Fibroblast of lung (primary cell): ENCODE data around the gene UNC13C. TPM values are rescaled to one million over a fixed set of nuclear protein-coding genes. Genes with fewer than 3 reads are reported as not detected.

ENCODE experiments used
- DNase-seq, 2 donors: peaks; one replicate each; pipeline versions ENCODE4 v3.0.0 to v3.0.0-alpha.2; 2010; ENCODE audit warnings: low read depth in 2 of 2
- H2AFZ ChIP-seq: 2 replicates; pipeline ENCODE4 v1.5.1; 2012; ENCODE audit warnings: low read length, control low read depth, inconsistent platforms
- H3K27ac ChIP-seq: 2 replicates; pipeline ENCODE4 v1.5.1; 2011; ENCODE audit warnings: low read length, control low read depth; ENCODE audit not compliant: insufficient read depth
- H3K27me3 ChIP-seq: 2 replicates; pipeline ENCODE4 v1.5.1; 2011; ENCODE audit warnings: mild to moderate bottlenecking, low read length; ENCODE audit not compliant: control insufficient read depth, insufficient read depth
- H3K36me3 ChIP-seq: 2 replicates; pipeline ENCODE4 v1.5.1; 2011; ENCODE audit warnings: low read length; ENCODE audit not compliant: control insufficient read depth, insufficient read depth
- H3K4me1 ChIP-seq: 2 replicates; pipeline ENCODE4 v1.5.1; 2011; ENCODE audit warnings: low read length; ENCODE audit not compliant: control insufficient read depth, insufficient read depth; ENCODE audit errors: extremely low read depth
- H3K4me2 ChIP-seq: 2 replicates; pipeline ENCODE4 v1.5.1; 2011; ENCODE audit warnings: low read length, control low read depth; ENCODE audit not compliant: insufficient read depth; ENCODE audit errors: extremely low read depth
- H3K4me3 ChIP-seq, 4 experiments: fragments of 200-600 bp in 1 of 4; sonication (generic) in 1 of 4; replicated peaks in 1 of 4; 2 replicates each; pipeline ENCODE4 v1.5.1; 2011 to 2016; ENCODE audit warnings: low read length in 4 of 4, low read depth in 3 of 4, mild to moderate bottlenecking in 3 of 4, control low read depth in 2 of 4, inconsistent platforms in 1 of 4, mixed read lengths in 1 of 4; ENCODE audit not compliant: insufficient read depth in 1 of 4; ENCODE audit errors: control extremely low read depth in 1 of 4
- H3K79me2 ChIP-seq: 2 replicates; pipeline ENCODE4 v1.5.1; 2012; ENCODE audit warnings: mild to moderate bottlenecking, low read length, inconsistent platforms; ENCODE audit not compliant: control insufficient read depth, insufficient read depth
- H3K9ac ChIP-seq: 2 replicates; pipeline ENCODE4 v1.5.1; 2011; ENCODE audit warnings: mild to moderate bottlenecking, low read length, control low read depth; ENCODE audit not compliant: insufficient read depth
- H3K9me3 ChIP-seq: 2 replicates; pipeline ENCODE4 v1.5.1; 2012; ENCODE audit warnings: low read depth, low read length; ENCODE audit not compliant: control insufficient read depth, insufficient read depth
- H4K20me1 ChIP-seq: 2 replicates; pipeline ENCODE4 v1.5.1; 2011; ENCODE audit warnings: low read length; ENCODE audit not compliant: control insufficient read depth, insufficient read depth; ENCODE audit errors: extremely low read depth
- EZH2 ChIP-seq: IDR thresholded peaks from 2 replicates; pipeline ENCODE4 v1.5.1; 2012; ENCODE audit warnings: low read length, control low read depth, mild to moderate bottlenecking; ENCODE audit errors: missing control alignments
- polyA plus RNA-seq, 2 donors: library from polyadenylated mRNA; depleted of rRNA in 1 of 2; stranded (reverse) in 1 of 2; unstranded in 1 of 2; fragments of >200 nt; gene quantifications; 2 replicates each; pipeline ENCODE4 v1.2.1, GENCODE V29; 2011 to 2012; ENCODE audit warnings: missing spikeins in 1 of 2
- total RNA-seq: library from RNA; depleted of rRNA; stranded (reverse); fragments of >200 nt; gene quantifications from 2 replicates; pipeline ENCODE4 v1.2.1, GENCODE V29; 2014
- TF ChIP-seq, protein P1 (sequence below), 2 donors: IDR thresholded peaks in 1 of 2; conservative IDR thresholded peaks in 1 of 2; 1 replicate in 1 of 2; 2 replicates in 1 of 2; pipeline ENCODE4 v1.5.1; 2011 to 2012; ENCODE audit warnings: low read length in 2 of 2, control low read depth in 1 of 2, inconsistent platforms in 1 of 2, low read depth in 1 of 2, mild to moderate bottlenecking in 1 of 2

The UNC13C gene
- total and polyA plus RNA-seq, 2 donors (not counting 1 experiment from before 2014, with no cell fraction given) = not detected

DNA sequence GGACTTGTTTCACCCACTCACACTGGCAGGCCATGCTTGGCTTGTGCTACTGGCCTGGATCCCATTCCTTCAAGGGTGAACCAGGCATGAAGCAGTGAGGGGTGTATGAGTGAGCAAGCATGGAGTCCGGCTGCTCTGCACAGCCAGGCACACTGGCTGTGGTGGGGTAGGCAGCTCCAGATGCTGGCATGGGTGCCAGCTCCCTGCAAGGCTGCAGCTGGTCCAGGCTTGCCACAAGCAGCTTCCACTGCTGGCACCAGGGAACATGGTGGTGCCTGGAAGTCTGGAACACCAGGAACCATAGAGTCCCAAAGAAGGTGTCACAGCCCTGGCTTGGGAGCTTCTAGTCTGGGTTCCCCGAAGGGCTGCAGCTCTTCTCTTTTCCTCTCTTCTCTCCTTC is 395.1 kb downstream of the UNC13C start:
- Histone ChIP-seq H3K4me3 (no peak overlapping the region), H3K9ac (no peak overlapping the region), H3K27me3 (no peaks in the 10 kb centered on the region), H3K9me3 (no peaks in the 10 kb centered on the region), H2AFZ (no peak overlapping the region), H3K4me1 (no peaks in the 10 kb centered on the region), H3K36me3 (no peaks in the 10 kb centered on the region), H3K27ac (no peak overlapping the region), H3K79me2 (no peaks in the 10 kb centered on the region), H4K20me1 (no peaks in the 10 kb centered on the region), H3K4me2 (no peak overlapping the region)
- DNase-seq = no peak
- TF ChIP-seq, protein P1, sequence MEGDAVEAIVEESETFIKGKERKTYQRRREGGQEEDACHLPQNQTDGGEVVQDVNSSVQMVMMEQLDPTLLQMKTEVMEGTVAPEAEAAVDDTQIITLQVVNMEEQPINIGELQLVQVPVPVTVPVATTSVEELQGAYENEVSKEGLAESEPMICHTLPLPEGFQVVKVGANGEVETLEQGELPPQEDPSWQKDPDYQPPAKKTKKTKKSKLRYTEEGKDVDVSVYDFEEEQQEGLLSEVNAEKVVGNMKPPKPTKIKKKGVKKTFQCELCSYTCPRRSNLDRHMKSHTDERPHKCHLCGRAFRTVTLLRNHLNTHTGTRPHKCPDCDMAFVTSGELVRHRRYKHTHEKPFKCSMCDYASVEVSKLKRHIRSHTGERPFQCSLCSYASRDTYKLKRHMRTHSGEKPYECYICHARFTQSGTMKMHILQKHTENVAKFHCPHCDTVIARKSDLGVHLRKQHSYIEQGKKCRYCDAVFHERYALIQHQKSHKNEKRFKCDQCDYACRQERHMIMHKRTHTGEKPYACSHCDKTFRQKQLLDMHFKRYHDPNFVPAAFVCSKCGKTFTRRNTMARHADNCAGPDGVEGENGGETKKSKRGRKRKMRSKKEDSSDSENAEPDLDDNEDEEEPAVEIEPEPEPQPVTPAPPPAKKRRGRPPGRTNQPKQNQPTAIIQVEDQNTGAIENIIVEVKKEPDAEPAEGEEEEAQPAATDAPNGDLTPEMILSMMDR (conservative IDR thresholded peaks at IDR 0.05 in 1 of 2, IDR thresholded peaks at IDR 0.05 in 1 of 2; ENCODE audit: low read depth in 1 of 2, low read length in 2 of 2) = no peak
- no peak for TF ChIP-seq EZH2

DNA sequence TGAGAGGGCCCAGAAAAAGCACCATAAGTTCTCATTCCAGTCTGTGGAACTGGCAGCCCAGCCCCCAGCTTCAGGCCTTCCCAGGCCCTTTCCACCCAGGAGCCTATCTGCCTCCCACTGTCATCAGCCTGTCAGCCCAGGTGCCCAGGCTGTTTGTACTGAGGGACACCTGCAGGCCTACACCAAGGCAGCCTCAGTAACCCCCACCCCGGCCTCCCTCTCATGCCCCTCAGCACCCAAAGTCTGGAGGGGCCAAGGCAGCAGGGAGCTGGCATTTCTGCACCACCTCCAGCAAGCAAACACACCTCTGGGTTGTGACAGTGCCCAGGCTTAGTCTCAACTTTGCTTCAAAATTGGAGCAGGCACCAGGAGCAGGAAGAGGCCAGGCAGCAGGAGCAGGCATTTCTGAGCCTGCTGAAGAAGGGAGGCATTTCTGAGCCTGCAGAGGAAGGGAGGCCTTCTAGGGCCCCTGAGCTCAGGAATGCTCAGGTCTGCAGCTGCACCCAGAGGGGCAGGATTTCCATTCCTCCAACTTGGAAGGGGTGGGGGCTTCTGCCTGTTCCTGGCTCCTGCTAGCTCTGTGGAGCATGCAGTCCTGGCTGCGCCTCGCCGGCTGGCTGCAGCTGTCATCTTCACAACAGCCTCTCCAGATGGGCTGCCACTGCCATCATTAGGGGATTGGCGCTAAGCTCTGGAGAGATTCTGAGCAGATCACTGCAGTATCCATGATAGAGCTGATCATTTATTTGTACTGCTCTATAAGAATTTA is 396.1 kb downstream of the UNC13C start:
- Histone ChIP-seq H3K36me3 (no peaks in the 10 kb centered on the region), H3K4me2 (no peak overlapping the region), H3K27ac (no peak overlapping the region), H3K9me3 (no peaks in the 10 kb centered on the region), H3K4me3 (no peak overlapping the region), H4K20me1 (no peaks in the 10 kb centered on the region), H3K27me3 (no peaks in the 10 kb centered on the region), H3K79me2 (no peaks in the 10 kb centered on the region), H2AFZ (no peak overlapping the region), H3K4me1 (no peaks in the 10 kb centered on the region), H3K9ac (no peak overlapping the region)
- no peak for DNase-seq
- no peak for TF ChIP-seq EZH2
- TF ChIP-seq, protein P1 (conservative IDR thresholded peaks at IDR 0.05 in 1 of 2, IDR thresholded peaks at IDR 0.05 in 1 of 2; ENCODE audit: low read depth in 1 of 2, low read length in 2 of 2) = no peak

GRCh38 chr15:54387799-54388198 is 409.6 kb downstream of the UNC13C start:
- no peaks in the 10 kb centered on the region for H3K4me1 ChIP-seq
- no peak for DNase-seq
- H3K9ac ChIP-seq = no peak overlapping the region
- no peak overlapping the region for H3K4me2 ChIP-seq
- no peak overlapping the region for H2AFZ ChIP-seq
- H3K27ac ChIP-seq = no peak overlapping the region
- TF ChIP-seq EZH2 = no peak
- TF ChIP-seq, protein P1 (conservative IDR thresholded peaks at IDR 0.05 in 1 of 2, IDR thresholded peaks at IDR 0.05 in 1 of 2; ENCODE audit: low read depth in 1 of 2, low read length in 2 of 2) = no peak
- H3K4me3 ChIP-seq = no peak overlapping the region
- no peaks in the 10 kb centered on the region for H3K27me3 ChIP-seq
- H3K36me3 ChIP-seq = no peaks in the 10 kb centered on the region
- no peaks in the 10 kb centered on the region for H4K20me1 ChIP-seq
- H3K79me2 ChIP-seq = no peaks in the 10 kb centered on the region
- no peaks in the 10 kb centered on the region for H3K9me3 ChIP-seq
